WTC11 (cell line): ENCODE results near the gene CD72. TPM values are rescaled to one million over a fixed set of nuclear protein-coding genes. Genes with fewer than 3 reads are reported as not detected.

Experiments
- ATAC-seq: fragments of 200-7000 bp; cut with Tn5 transposase; 2 replicates; pipeline ENCODE4 v1.10.0; 2021; ENCODE audit warnings: mild to moderate bottlenecking, moderate library complexity
- CTCF ChIA-PET: fragments of 300-600 bp; sonication (Branson Sonifier 250); formaldehyde crosslinking; loops from one replicate; lab custom pipeline; 2021; ENCODE audit warnings: antibody characterized with exemption; lab: Charles Lee
- POLR2A ChIA-PET: fragments of 350-600 bp; sonication (Branson Sonifier 250); formaldehyde crosslinking; loops from one replicate; lab custom pipeline; 2021; ENCODE audit warnings: antibody characterized with exemption; lab: Charles Lee
- DNase-seq: peaks from one replicate; pipeline ENCODE4 v3.0.0; 2021; ENCODE audit warnings: low spot score
- H3K27ac Mint-ChIP-seq: 2 replicates; pipeline ENCODE4 v1.8.0; 2021; ENCODE audit warnings: mixed read lengths
- H3K27me3 Mint-ChIP-seq: 2 replicates; pipeline ENCODE4 v1.8.0; 2021; ENCODE audit warnings: low read depth, mild to moderate bottlenecking, moderate library complexity, mixed read lengths
- H3K36me3 Mint-ChIP-seq: 2 replicates; pipeline ENCODE4 v1.8.0; 2021; ENCODE audit warnings: mixed read lengths
- H3K4me1 Mint-ChIP-seq: 2 replicates; pipeline ENCODE4 v1.8.0; 2022; ENCODE audit warnings: mixed read lengths
- H3K4me3 Mint-ChIP-seq: 2 replicates; pipeline ENCODE4 v1.8.0; 2021; ENCODE audit warnings: mild to moderate bottlenecking, moderate library complexity, mixed read lengths
- H3K9me3 Mint-ChIP-seq: 2 replicates; pipeline ENCODE4 v1.8.0; 2021; ENCODE audit warnings: mixed read lengths
- NFATC4 ChIP-seq: fragments of 250-450 bp; sonication (Bioruptor Pico); IDR thresholded peaks from 2 replicates; pipeline ENCODE4 v1.9.0; 2021; ENCODE audit warnings: mild to moderate bottlenecking
- NFE2L1 ChIP-seq: sonication (generic); formaldehyde crosslinking; IDR thresholded peaks from 2 replicates; pipeline ENCODE4 v1.8.1; 2023; ENCODE audit warnings: missing genetic modification reagents
- NR2C2 ChIP-seq: sonication (generic); formaldehyde crosslinking; IDR thresholded peaks from 2 replicates; pipeline ENCODE4 v1.8.0; 2022; ENCODE audit warnings: mild to moderate bottlenecking, missing genetic modification reagents
- ZNF138 ChIP-seq: sonication (generic); formaldehyde crosslinking; conservative IDR thresholded peaks from 2 replicates; pipeline ENCODE4 v1.8.1; 2022; ENCODE audit warnings: mild to moderate bottlenecking, moderate library complexity, missing genetic modification reagents
- ZNF263 ChIP-seq: sonication (generic); formaldehyde crosslinking; IDR thresholded peaks from 2 replicates; pipeline ENCODE4 v1.8.1; 2022; ENCODE audit warnings: low read depth, mild to moderate bottlenecking, moderate library complexity, missing genetic modification reagents
- ZNF317 ChIP-seq: sonication (generic); formaldehyde crosslinking; IDR thresholded peaks from 2 replicates; pipeline ENCODE4 v1.8.1; 2023; ENCODE audit warnings: low read depth, mild to moderate bottlenecking, moderate library complexity, missing genetic modification reagents, borderline replicate concordance
- ZNF416 ChIP-seq: fragments of 250-450 bp; sonication (Bioruptor Pico); IDR thresholded peaks from 2 replicates; pipeline ENCODE4 v1.9.0; 2021; ENCODE audit warnings: mild to moderate bottlenecking, inconsistent platforms
- ZNF671 ChIP-seq: fragments of 250-450 bp; sonication (Bioruptor Pico); IDR thresholded peaks from 2 replicates; pipeline ENCODE4 v1.8.0; 2021; ENCODE audit warnings: mild to moderate bottlenecking
- total RNA-seq: library from RNA; stranded (reverse); gene quantifications from 3 replicates; pipeline ENCODE4 v1.2.3, GENCODE V29; 2021
- TF ChIP-seq, protein P1 (sequence below): sonication (generic); formaldehyde crosslinking; IDR thresholded peaks from 2 replicates; pipeline ENCODE4 v1.8.1; 2023; ENCODE audit warnings: mild to moderate bottlenecking, missing genetic modification reagents
- TF ChIP-seq, protein P2 (sequence below): sonication (generic); formaldehyde crosslinking; IDR thresholded peaks from 2 replicates; pipeline ENCODE4 v1.8.0; 2023; ENCODE audit warnings: missing genetic modification reagents, mild to moderate bottlenecking, borderline replicate concordance
- TF ChIP-seq, protein P3 (sequence below): sonication (generic); formaldehyde crosslinking; IDR thresholded peaks from 2 replicates; pipeline ENCODE4 v1.8.1; 2022; ENCODE audit warnings: low read depth, mild to moderate bottlenecking, moderate library complexity, missing genetic modification reagents, borderline replicate concordance
- TF ChIP-seq, protein P4 (sequence below): sonication (generic); formaldehyde crosslinking; conservative IDR thresholded peaks from 2 replicates; pipeline ENCODE4 v1.8.1; 2022; ENCODE audit warnings: mild to moderate bottlenecking, missing genetic modification reagents
- TF ChIP-seq, protein P5 (sequence below): sonication (generic); formaldehyde crosslinking; IDR thresholded peaks from 2 replicates; pipeline ENCODE4 v1.8.0; 2022; ENCODE audit warnings: mild to moderate bottlenecking, missing genetic modification reagents
- TF ChIP-seq, protein P6 (sequence below): fragments of 250-450 bp; sonication (Bioruptor Pico); IDR thresholded peaks from 2 replicates; pipeline ENCODE4 v1.9.0; 2021; ENCODE audit warnings: mild to moderate bottlenecking, borderline replicate concordance
- TF ChIP-seq, protein P7 (sequence below): sonication (generic); formaldehyde crosslinking; conservative IDR thresholded peaks from 2 replicates; pipeline ENCODE4 v1.8.1; 2023; ENCODE audit warnings: mild to moderate bottlenecking, low read depth, missing genetic modification reagents, moderate library complexity

Gene CD72
- total RNA-seq, 1 experiment from 2014 or later = 2.9 TPM

DNA sequence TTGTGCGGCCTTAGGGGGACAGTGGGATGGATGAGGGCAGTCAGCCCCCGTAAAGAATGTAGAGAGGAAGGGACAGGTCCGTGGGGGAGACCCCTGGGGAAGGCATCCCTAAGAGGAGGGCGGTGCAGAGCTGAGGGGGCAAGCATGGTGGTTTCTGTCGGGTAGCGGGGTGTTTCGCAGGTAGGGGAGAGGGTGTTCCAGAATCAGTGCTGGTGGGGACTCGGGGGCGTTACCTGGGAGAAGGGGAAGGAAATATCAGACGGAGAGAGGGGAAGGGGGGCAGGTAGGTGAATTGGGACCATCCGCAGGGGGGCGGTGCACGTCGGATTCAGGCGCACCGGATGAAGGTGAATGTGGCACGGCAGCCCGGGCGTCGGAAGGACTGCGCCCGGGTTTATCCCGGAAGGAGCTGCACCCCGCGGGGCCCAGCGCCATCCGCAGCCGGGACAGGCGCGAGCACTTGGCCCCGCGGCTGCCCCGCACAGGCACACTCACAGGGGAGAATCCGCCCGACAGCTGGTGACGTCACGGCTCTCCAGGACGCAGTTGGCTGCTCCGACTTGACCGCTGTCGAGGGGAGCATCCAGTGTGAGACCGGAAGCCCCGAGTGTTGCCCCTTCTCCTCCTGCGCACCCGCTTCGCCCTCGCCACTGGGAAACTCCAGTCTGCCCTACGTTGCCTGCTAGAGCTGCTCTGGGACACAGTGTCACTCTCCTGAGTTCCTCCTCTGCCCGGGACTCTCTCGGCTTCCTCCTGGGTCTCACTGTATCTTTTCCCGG is 1.3 kb downstream of the CD72 start (continued):
- TF ChIP-seq ZNF138 = no peak
- TF ChIP-seq, protein P1, sequence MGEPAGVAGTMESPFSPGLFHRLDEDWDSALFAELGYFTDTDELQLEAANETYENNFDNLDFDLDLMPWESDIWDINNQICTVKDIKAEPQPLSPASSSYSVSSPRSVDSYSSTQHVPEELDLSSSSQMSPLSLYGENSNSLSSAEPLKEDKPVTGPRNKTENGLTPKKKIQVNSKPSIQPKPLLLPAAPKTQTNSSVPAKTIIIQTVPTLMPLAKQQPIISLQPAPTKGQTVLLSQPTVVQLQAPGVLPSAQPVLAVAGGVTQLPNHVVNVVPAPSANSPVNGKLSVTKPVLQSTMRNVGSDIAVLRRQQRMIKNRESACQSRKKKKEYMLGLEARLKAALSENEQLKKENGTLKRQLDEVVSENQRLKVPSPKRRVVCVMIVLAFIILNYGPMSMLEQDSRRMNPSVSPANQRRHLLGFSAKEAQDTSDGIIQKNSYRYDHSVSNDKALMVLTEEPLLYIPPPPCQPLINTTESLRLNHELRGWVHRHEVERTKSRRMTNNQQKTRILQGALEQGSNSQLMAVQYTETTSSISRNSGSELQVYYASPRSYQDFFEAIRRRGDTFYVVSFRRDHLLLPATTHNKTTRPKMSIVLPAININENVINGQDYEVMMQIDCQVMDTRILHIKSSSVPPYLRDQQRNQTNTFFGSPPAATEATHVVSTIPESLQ (CRISPR knock-in tag) = no peak
- TF ChIP-seq, protein P2, sequence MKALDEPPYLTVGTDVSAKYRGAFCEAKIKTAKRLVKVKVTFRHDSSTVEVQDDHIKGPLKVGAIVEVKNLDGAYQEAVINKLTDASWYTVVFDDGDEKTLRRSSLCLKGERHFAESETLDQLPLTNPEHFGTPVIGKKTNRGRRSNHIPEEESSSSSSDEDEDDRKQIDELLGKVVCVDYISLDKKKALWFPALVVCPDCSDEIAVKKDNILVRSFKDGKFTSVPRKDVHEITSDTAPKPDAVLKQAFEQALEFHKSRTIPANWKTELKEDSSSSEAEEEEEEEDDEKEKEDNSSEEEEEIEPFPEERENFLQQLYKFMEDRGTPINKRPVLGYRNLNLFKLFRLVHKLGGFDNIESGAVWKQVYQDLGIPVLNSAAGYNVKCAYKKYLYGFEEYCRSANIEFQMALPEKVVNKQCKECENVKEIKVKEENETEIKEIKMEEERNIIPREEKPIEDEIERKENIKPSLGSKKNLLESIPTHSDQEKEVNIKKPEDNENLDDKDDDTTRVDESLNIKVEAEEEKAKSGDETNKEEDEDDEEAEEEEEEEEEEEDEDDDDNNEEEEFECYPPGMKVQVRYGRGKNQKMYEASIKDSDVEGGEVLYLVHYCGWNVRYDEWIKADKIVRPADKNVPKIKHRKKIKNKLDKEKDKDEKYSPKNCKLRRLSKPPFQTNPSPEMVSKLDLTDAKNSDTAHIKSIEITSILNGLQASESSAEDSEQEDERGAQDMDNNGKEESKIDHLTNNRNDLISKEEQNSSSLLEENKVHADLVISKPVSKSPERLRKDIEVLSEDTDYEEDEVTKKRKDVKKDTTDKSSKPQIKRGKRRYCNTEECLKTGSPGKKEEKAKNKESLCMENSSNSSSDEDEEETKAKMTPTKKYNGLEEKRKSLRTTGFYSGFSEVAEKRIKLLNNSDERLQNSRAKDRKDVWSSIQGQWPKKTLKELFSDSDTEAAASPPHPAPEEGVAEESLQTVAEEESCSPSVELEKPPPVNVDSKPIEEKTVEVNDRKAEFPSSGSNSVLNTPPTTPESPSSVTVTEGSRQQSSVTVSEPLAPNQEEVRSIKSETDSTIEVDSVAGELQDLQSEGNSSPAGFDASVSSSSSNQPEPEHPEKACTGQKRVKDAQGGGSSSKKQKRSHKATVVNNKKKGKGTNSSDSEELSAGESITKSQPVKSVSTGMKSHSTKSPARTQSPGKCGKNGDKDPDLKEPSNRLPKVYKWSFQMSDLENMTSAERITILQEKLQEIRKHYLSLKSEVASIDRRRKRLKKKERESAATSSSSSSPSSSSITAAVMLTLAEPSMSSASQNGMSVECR = peak; percentile 63; the same call in 1 of the 2 replicates
- TF ChIP-seq, protein P3, sequence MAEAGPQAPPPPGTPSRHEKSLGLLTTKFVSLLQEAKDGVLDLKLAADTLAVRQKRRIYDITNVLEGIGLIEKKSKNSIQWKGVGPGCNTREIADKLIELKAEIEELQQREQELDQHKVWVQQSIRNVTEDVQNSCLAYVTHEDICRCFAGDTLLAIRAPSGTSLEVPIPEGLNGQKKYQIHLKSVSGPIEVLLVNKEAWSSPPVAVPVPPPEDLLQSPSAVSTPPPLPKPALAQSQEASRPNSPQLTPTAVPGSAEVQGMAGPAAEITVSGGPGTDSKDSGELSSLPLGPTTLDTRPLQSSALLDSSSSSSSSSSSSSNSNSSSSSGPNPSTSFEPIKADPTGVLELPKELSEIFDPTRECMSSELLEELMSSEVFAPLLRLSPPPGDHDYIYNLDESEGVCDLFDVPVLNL (CRISPR knock-in tag) = no peak

DNA sequence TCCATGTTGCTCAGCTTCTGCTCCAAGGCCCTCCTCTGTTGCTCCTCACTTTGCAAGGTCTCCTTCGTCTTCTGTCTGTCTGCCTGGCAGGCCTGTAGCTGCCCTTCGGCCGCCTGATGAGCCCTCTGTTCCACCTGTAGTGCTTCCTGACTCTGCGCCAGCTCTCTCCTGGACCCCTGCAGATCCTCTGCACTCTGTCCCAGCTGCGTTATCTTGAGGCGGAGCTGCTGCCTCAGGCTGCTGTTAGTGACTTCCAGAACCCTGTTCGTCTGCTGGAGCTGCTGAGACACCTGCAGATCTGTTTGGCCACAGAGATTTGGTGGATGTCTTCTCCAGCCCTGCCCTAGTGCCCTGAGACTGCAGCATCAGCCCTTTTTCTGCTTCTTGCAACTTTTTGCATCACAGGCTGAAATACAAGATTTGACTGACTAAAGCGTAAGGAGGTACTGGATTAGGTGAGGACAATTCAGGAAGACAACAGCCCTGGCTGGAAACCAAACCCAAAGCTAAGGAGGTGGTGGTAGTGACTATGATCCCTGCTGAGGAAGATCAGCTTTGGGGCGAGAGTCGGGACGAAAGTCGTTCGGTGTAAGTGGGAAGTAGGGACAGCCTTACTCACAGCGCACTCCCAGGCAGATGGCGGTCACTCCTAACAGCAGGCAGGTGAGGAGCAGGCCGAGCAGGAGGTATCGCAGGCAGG is 2.1 kb downstream of the CD72 start:
- Mint-ChIP-seq H3K9me3 (no peaks in the 10 kb centered on the region), H3K36me3 (no peaks in the 10 kb centered on the region), H3K27me3 (peaks cover 66% of the 10 kb centered on the region), H3K4me1 (peaks cover 9% of the 10 kb centered on the region), H3K4me3 (peak overlapping the region; percentile 73), H3K27ac (no peak overlapping the region)
- DNase-seq = no peak
- peak; percentile 38 for ATAC-seq
- ChIA-PET CTCF (interaction anchor here (0.8 to 3.2 kb wide), 15 partner anchors 11 to 513 kb away, joined by 3 to 36 read pairs (median 6); partner anchors contain the start of genes ARHGEF39, CCDC107, GBA2 and RGP1), POLR2A (interaction anchor here (1.5 kb wide), 1 partner anchor 30 kb away, joined by 4 read pairs; no protein-coding TSS in a partner anchor)
- no peak for TF ChIP-seq ZNF416 (CRISPR knock-in tag)
- no peak for TF ChIP-seq ZNF317 (CRISPR knock-in tag)
- TF ChIP-seq, protein P4, sequence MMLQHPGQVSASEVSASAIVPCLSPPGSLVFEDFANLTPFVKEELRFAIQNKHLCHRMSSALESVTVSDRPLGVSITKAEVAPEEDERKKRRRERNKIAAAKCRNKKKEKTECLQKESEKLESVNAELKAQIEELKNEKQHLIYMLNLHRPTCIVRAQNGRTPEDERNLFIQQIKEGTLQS (CRISPR knock-in tag) = no peak
- TF ChIP-seq, protein P5, sequence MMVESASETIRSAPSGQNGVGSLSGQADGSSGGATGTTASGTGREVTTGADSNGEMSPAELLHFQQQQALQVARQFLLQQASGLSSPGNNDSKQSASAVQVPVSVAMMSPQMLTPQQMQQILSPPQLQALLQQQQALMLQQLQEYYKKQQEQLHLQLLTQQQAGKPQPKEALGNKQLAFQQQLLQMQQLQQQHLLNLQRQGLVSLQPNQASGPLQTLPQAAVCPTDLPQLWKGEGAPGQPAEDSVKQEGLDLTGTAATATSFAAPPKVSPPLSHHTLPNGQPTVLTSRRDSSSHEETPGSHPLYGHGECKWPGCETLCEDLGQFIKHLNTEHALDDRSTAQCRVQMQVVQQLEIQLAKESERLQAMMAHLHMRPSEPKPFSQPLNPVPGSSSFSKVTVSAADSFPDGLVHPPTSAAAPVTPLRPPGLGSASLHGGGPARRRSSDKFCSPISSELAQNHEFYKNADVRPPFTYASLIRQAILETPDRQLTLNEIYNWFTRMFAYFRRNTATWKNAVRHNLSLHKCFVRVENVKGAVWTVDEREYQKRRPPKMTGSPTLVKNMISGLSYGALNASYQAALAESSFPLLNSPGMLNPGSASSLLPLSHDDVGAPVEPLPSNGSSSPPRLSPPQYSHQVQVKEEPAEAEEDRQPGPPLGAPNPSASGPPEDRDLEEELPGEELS (CRISPR knock-in tag) = no peak
- TF ChIP-seq, protein P6, sequence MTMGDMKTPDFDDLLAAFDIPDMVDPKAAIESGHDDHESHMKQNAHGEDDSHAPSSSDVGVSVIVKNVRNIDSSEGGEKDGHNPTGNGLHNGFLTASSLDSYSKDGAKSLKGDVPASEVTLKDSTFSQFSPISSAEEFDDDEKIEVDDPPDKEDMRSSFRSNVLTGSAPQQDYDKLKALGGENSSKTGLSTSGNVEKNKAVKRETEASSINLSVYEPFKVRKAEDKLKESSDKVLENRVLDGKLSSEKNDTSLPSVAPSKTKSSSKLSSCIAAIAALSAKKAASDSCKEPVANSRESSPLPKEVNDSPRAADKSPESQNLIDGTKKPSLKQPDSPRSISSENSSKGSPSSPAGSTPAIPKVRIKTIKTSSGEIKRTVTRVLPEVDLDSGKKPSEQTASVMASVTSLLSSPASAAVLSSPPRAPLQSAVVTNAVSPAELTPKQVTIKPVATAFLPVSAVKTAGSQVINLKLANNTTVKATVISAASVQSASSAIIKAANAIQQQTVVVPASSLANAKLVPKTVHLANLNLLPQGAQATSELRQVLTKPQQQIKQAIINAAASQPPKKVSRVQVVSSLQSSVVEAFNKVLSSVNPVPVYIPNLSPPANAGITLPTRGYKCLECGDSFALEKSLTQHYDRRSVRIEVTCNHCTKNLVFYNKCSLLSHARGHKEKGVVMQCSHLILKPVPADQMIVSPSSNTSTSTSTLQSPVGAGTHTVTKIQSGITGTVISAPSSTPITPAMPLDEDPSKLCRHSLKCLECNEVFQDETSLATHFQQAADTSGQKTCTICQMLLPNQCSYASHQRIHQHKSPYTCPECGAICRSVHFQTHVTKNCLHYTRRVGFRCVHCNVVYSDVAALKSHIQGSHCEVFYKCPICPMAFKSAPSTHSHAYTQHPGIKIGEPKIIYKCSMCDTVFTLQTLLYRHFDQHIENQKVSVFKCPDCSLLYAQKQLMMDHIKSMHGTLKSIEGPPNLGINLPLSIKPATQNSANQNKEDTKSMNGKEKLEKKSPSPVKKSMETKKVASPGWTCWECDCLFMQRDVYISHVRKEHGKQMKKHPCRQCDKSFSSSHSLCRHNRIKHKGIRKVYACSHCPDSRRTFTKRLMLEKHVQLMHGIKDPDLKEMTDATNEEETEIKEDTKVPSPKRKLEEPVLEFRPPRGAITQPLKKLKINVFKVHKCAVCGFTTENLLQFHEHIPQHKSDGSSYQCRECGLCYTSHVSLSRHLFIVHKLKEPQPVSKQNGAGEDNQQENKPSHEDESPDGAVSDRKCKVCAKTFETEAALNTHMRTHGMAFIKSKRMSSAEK (CRISPR knock-in tag) = no peak
- no peak for TF ChIP-seq ZNF671
- TF ChIP-seq NFATC4 (CRISPR knock-in tag) = no peak
- TF ChIP-seq ZNF263 (CRISPR knock-in tag) = no peak
- TF ChIP-seq NR2C2 (CRISPR knock-in tag) = no peak
- TF ChIP-seq NFE2L1 (CRISPR knock-in tag) = no peak
- TF ChIP-seq, protein P7, sequence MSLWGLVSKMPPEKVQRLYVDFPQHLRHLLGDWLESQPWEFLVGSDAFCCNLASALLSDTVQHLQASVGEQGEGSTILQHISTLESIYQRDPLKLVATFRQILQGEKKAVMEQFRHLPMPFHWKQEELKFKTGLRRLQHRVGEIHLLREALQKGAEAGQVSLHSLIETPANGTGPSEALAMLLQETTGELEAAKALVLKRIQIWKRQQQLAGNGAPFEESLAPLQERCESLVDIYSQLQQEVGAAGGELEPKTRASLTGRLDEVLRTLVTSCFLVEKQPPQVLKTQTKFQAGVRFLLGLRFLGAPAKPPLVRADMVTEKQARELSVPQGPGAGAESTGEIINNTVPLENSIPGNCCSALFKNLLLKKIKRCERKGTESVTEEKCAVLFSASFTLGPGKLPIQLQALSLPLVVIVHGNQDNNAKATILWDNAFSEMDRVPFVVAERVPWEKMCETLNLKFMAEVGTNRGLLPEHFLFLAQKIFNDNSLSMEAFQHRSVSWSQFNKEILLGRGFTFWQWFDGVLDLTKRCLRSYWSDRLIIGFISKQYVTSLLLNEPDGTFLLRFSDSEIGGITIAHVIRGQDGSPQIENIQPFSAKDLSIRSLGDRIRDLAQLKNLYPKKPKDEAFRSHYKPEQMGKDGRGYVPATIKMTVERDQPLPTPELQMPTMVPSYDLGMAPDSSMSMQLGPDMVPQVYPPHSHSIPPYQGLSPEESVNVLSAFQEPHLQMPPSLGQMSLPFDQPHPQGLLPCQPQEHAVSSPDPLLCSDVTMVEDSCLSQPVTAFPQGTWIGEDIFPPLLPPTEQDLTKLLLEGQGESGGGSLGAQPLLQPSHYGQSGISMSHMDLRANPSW (CRISPR knock-in tag) = no peak
